GDM1 (cell line): ENCODE measurements around the gene ATP5MC3.
"Not testable (repeated sequence)": the region's sequence is repeated elsewhere in the genome, so short reads cannot be mapped to it uniquely, and the experiment has no call there.

Experiments
- DNase-seq: peaks from one replicate; lab custom pipeline; 2025; lab: John Stamatoyannopoulos, UW

ATP5MC3 gene

GRCh38 chr2:175181104-175181876 lies at the start of gene ATP5MC3:
ATP5MC3 (minus strand) TSS chr2:175181710; CDS start chr2:175181393, 317 bp downstream.
- DNase-seq, result peak; percentile 86

- DNase-seq, result not testable (repeated sequence)
Measured at GRCh38 chr2:175228601-175229000, 47.1 kb upstream of the ATP5MC3 start.

- no peak for DNase-seq
Measured at GRCh38 chr2:175228179-175228578, 46.7 kb upstream of the ATP5MC3 start.

GRCh38 chr2:175227393-175227792 lies 45.9 kb upstream of the ATP5MC3 start:
- no peak for DNase-seq

- DNase-seq, result no peak
Measured at GRCh38 chr2:175220075-175220474, 38.6 kb upstream of the ATP5MC3 start.

GRCh38 chr2:175218551-175218950 lies 37.0 kb upstream of the ATP5MC3 start:
- DNase-seq, result no peak

- DNase-seq, result no peak
Measured at GRCh38 chr2:175207741-175208438, 26.4 kb upstream of the ATP5MC3 start.

GRCh38 chr2:175206866-175207265 lies 25.4 kb upstream of the ATP5MC3 start:
- no peak for DNase-seq

GRCh38 chr2:175205523-175205922 lies 24.0 kb upstream of the ATP5MC3 start:
- DNase-seq, result no peak

GRCh38 chr2:175203621-175204496 lies 22.3 kb upstream of the ATP5MC3 start:
- DNase-seq, result peak; percentile 3

GRCh38 chr2:175195012-175195411 lies 13.5 kb upstream of the ATP5MC3 start:
- no peak for DNase-seq

- DNase-seq, result no peak
Measured at GRCh38 chr2:175188761-175189160, 7.3 kb upstream of the ATP5MC3 start.

GRCh38 chr2:175187378-175187777 lies 5.9 kb upstream of the ATP5MC3 start:
- DNase-seq, result peak; percentile 3

- no peak for DNase-seq
Measured at GRCh38 chr2:175183674-175184073, 2.2 kb upstream of the ATP5MC3 start.

GRCh38 chr2:175181877-175182308 lies 383 bp upstream of the ATP5MC3 start:
- no peak for DNase-seq

GRCh38 chr2:175180701-175181103 lies 808 bp downstream of the ATP5MC3 start:
- peak; percentile 2 for DNase-seq

GRCh38 chr2:175176624-175177023 lies 4.9 kb downstream of the ATP5MC3 start:
- DNase-seq, result no peak

GRCh38 chr2:175175896-175176295 lies 5.6 kb downstream of the ATP5MC3 start:
- no peak for DNase-seq

GRCh38 chr2:175175320-175175719 lies 6.2 kb downstream of the ATP5MC3 start:
- DNase-seq, result no peak

- no peak for DNase-seq
Measured at GRCh38 chr2:175170659-175171304, 10.7 kb downstream of the ATP5MC3 start.

GRCh38 chr2:175169191-175169590 lies 12.3 kb downstream of the ATP5MC3 start:
- DNase-seq, result no peak

- no peak for DNase-seq
Measured at GRCh38 chr2:175168564-175168945, 13.0 kb downstream of the ATP5MC3 start.
